Stimulated activated CD4-positive, alpha-beta T cell treated with anti-CD3 and anti-CD28 coated beads, Interleukin-1b, Interleukin-23, amount 100 ng/mL, for 1 hour (primary cell): Measurements from ENCODE around the gene PKP2.
"Not testable (repeated sequence)": the region's sequence is repeated elsewhere in the genome, so short reads cannot be mapped to it uniquely, and the experiment has no call there.

ENCODE experiments used
- DNase-seq, 2 donors: peaks; one replicate each; pipeline ENCODE4 v3.0.0-alpha.2; 2020; ENCODE audit warnings: low read depth in 2 of 2

Gene PKP2

DNA sequence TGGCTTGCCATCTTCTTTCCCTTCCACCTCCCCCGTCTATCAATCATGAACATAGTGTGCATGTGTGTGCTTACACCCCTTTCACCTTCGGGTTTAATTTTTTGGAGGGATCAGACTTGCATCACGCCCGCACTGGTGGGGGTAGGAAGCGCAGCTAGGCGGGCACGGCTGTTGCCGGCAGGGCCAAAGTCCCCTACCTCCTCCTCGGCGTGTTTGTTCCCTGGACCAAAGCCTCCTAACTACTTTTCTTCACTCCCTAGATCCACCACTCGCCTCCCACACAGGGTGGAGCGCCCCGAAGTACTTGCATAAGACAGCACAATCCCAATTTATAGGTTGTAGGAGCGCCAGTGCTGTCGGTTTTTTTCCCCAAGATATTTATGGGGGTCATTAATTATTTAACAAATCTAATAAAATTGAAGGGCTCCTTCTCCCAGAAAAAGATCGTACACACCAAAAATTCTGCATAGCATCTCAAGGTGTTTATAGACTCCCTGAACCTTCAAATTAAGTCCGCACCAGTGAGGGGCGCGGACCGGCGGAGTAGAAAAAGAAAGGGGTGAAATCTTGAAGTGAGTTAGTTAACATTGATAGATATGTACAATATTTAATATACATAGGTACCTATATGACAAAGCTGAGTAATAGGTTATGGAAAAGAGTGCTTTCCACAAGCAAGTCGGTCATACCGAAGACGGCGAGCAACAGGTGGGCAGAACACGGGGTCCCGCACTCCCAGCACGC, 717 bp downstream of the PKP2 start:
- no peak for DNase-seq

- DNase-seq = no peak
Measured at GRCh38 chr12:32894566-32894965, 2.0 kb downstream of the PKP2 start.

DNA sequence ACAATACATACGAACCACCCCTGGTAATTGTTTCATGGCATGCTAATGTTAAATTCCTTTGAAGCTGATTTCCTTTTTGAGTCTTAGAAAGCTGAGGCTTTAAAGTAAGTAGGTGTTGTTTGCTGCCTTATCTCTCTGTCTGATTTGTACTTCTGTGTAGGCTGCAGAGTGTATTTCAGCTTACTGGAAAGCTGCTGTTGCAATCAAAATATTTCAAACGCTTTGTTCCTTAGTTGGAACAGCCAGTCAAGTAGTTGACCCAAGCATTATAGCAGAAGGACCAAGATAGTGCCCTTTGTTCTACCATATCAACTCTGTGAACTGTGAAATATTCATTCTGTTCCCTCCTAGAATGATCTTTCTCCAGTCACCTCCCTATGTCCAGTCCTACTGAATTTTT, 3.1 kb downstream of the PKP2 start:
- DNase-seq = no peak

DNA sequence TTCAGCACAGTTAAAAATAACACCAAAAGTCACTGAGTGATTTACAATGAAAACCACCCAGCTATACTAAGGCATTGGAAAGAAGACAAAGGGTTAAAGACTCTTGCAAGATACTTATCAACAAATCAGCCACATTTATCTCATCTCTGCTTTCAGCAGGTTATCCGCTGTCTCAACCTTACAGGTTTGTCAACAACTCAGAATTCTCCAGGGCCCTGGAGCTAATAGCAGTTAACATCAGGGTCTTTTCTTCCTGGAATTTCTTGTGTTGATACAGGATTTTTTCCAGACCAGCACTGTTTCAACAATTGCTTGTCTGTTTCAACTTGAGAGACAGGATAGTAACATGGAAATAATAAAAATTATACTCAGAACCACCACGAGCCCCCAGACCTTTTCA, 3.5 kb downstream of the PKP2 start:
- DNase-seq = no peak

GRCh38 chr12:32892369-32892768, 4.2 kb downstream of the PKP2 start:
- not testable (repeated sequence) for DNase-seq

- no peak for DNase-seq
Measured at GRCh38 chr12:32891956-32892355, 4.6 kb downstream of the PKP2 start.

DNA sequence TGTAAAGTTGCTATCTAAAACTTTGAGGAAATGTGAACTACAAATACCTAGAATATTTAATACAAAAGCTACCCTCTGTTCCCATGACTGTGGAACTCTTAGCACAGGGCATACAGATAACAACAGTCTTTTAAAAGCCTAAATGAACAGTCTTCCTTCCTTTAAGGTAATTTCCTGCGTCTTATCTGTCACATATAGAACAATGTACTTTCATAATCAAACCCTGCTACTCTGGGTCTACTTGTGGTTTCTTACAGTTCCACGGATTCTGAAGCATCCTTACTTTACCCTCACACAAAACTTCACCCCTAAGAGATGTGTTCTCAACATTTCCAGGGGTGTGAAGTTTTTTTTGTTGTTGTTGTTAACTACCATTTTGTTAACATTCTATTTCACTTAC, 5.1 kb downstream of the PKP2 start:
- DNase-seq = no peak

DNA sequence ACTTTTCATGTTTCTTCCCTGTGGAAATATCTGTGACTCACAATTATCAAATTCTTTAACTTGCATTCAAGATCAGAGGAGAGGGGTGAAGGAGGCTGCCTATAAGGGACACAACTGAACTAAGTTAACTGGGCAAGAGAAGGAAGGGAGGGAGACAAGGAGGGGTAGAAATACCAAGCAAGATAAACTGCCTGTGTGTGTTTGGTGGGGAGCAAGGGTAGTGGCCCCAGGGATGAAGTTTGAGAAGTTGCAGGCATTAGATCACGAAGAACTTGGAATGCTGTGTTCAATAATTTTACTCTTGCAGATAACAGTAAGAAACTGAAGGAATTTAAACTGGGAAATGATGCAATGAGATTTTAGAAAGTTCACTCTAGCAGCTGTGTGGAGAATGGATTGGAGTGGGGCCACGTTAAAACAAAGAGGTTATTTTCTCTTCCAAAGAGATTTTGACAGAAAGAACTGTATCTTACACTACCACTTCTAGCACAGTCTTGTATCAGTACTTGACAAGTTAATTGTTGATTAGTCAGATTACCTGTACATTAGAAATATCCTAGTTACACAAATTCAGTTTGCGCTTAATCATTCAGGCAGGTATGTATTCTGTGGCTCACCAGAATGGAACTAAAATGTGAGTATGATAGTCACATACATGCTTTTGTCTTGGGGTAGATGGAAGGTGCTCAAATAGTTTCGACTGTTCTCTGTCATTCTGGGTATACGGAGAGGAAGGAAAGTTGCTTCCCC, 7.4 kb downstream of the PKP2 start:
- DNase-seq = no peak

GRCh38 chr12:32887058-32887457, 9.5 kb downstream of the PKP2 start:
- DNase-seq = no peak

DNA sequence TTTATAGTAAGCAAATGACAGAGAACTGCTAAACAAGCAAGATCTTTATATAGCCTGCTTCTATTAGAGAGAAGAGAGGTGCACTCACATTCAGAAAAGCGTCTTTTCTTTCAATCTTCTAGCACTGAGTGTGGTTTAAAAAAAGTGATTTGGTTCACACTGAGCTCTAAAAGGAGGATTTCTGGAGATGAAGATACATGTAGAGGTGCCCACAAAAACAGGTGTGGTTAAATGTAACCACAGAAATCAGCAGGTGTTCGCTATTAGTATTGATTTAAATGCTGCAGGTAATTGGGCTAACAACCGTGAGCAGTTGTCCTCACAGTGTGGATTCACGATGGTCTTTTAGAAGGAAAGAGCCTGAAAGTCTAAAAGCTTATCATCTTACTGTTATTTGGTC, 10.7 kb downstream of the PKP2 start:
- DNase-seq = no peak

GRCh38 chr12:32884962-32885361, 11.6 kb downstream of the PKP2 start:
- DNase-seq = no peak

GRCh38 chr12:32881702-32882101, 14.9 kb downstream of the PKP2 start:
- no peak for DNase-seq

- DNase-seq = no peak
Measured at GRCh38 chr12:32881107-32881506, 15.5 kb downstream of the PKP2 start.

DNA sequence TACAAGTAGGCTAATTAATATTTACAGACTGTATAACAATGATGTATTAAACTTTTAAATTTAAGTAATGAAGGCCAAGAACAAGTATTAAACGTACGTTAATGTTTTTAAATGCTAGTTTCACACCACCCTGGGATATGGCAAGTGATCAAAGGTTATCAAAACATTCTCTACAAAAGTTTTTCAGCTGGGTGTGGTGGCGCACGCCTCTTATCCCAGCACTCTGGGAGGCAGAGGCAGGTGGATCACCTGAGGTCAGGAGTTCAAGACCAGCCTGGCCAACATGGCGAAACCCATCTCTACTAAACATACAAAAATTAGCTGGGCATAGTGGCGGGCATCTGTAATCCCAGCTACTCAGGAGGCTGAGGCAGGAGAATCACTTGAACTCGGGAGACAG, 17.5 kb downstream of the PKP2 start:
- not testable (repeated sequence) for DNase-seq

- no peak for DNase-seq
Measured at GRCh38 chr12:32877601-32878459, 18.7 kb downstream of the PKP2 start.

GRCh38 chr12:32876004-32876403, 20.6 kb downstream of the PKP2 start:
- DNase-seq = no peak

GRCh38 chr12:32874975-32875374, 21.6 kb downstream of the PKP2 start:
- DNase-seq = no peak

DNA sequence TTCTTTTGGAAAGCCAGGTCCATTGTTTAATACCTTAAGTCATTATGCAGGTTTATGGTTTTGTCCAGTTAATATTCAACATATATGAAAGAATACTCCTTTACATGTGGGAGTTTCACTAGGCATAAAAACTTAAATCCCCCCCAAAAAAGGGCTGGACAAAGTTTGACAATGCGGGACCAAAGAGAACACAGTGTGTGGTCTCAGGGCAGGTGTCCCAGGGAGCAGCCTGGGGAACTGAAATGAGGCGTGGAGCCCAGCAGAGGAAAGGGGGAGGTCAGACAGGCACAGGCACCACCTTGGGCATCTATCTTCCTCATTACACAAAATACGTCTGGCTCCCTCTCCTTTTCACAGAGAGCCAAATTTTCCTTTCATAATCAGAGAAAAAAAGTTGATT, 22.5 kb downstream of the PKP2 start:
- no peak for DNase-seq

- DNase-seq = not testable (repeated sequence)
Measured at GRCh38 chr12:32872416-32872815, 24.2 kb downstream of the PKP2 start.

GRCh38 chr12:32870716-32871115, 25.9 kb downstream of the PKP2 start:
- DNase-seq = no peak

- no peak for DNase-seq
Measured at GRCh38 chr12:32868885-32869284, 27.7 kb downstream of the PKP2 start.

GRCh38 chr12:32864731-32865130, 31.8 kb downstream of the PKP2 start:
- no peak for DNase-seq
